HG03025 (cell line): ENCODE results near the gene BCR.

Experiments used
- ATAC-seq: cut with Tn5 transposase; IDR thresholded peaks from one replicate; pipeline ENCODE4 v1.9.1; 2021; ENCODE audit warnings: mild to moderate bottlenecking, moderate library complexity; ENCODE audit not compliant: unreplicated experiment, low FRiP score

Gene BCR

GRCh38 chr22:23215294-23216241 lies 35.3 kb downstream of the BCR start:
- no peak for ATAC-seq

GRCh38 chr22:23216461-23217170 lies 36.3 kb downstream of the BCR start:
- no peak for ATAC-seq

GRCh38 chr22:23217171-23218052 lies 37.1 kb downstream of the BCR start:
- ATAC-seq, result no peak

- ATAC-seq, result no peak
These were observed 38.0 kb downstream of the BCR start for GRCh38 chr22:23218053-23218866.

- no peak for ATAC-seq
These were observed 38.5 kb downstream of the BCR start for GRCh38 chr22:23218867-23219251.

GRCh38 chr22:23219317-23219716 lies 39.0 kb downstream of the BCR start:
- no peak for ATAC-seq

GRCh38 chr22:23219822-23220484 lies 39.6 kb downstream of the BCR start:
- ATAC-seq, result no peak

GRCh38 chr22:23220485-23221350 lies 40.4 kb downstream of the BCR start:
- peak; percentile 55 for ATAC-seq

GRCh38 chr22:23221351-23221804 lies 41.1 kb downstream of the BCR start:
- no peak for ATAC-seq

- ATAC-seq, result no peak
These were observed 41.9 kb downstream of the BCR start for GRCh38 chr22:23222033-23222792.

GRCh38 chr22:23222793-23223568 lies 42.7 kb downstream of the BCR start:
- ATAC-seq, result no peak

GRCh38 chr22:23223569-23224317 lies 43.4 kb downstream of the BCR start:
- ATAC-seq, result no peak

GRCh38 chr22:23224846-23225245 lies 44.5 kb downstream of the BCR start:
- no peak for ATAC-seq

GRCh38 chr22:23225337-23225723 lies 45.0 kb downstream of the BCR start:
- ATAC-seq, result no peak

- no peak for ATAC-seq
These were observed 45.6 kb downstream of the BCR start for GRCh38 chr22:23225724-23226496.

- ATAC-seq, result no peak
These were observed 46.2 kb downstream of the BCR start for GRCh38 chr22:23226497-23226850.
